ENCODE measurements around the gene BCS1L. TPM values are rescaled to one million over a fixed set of nuclear protein-coding genes. Genes with fewer than 3 reads are reported as not detected.

The BCS1L gene
- total and polyA plus RNA-seq, 2 of the 13 experiments (the other 11 are each of a cell fraction or from before 2014, with no cell fraction given) = 48.9 to 76.0 TPM

DNA sequence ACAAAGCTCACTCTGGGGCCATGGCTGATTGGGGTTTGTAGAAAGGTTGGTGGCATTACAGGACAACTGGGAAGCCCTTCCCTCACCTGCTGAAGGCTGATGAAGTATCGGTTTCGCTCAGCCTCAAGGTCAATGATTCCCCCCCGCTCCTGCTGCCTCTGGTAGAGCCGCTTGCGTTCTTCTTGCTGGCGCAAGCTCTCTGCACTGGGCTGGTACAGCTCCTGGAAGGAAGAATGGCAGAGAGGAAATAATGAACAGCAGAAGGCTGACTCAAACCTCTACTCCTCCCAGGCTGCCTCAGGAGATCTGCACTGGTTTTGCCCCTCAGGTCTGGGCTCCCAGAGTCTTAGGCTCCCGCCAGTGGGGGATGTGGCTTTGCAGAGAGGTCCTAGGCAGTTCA lies 5.2 kb downstream of the BCS1L start:
- BruUV-seq (replicated peaks) = no TSS peak
- Histone ChIP-seq H3K4me2 (ENCODE audit: low read depth, low read length) (no peak overlapping the region), H3K9ac (ENCODE audit: insufficient read depth, low read depth, low read length) (no peak overlapping the region), H4K20me1 (ENCODE audit: insufficient read depth, low read length) (no peaks in the 10 kb centered on the region), H3K4me3 (replicated peaks in 1 of 3; ENCODE audit: insufficient read depth in 1 of 3, low read depth in 2 of 3, low read length in 3 of 3) (no peak overlapping the region), H2AFZ (ENCODE audit: low read length) (no peak overlapping the region), H3K36me3 (replicated peaks in 1 of 2; ENCODE audit: control insufficient read depth in 1 of 2, insufficient read depth in 2 of 2, low read length in 2 of 2) (peaks cover 33 to 69% of the 10 kb centered on the region in 2 experiments), H3K79me2 (ENCODE audit: insufficient read depth, low read length) (peaks cover 12% of the 10 kb centered on the region), H3K4me1 (ENCODE audit: insufficient read depth, low read length) (peaks cover 11% of the 10 kb centered on the region), H3K9me3 (ENCODE audit: low read length) (no peaks in the 10 kb centered on the region), H3K27me3 (ENCODE audit: control insufficient read depth in 1 of 2, insufficient read depth in 2 of 2, low read length in 2 of 2) (no peaks in the 10 kb centered on the region; a peak in 1 of 5 replicates), H3K27ac (ENCODE audit: extremely low read length, insufficient read depth, low read length) (no peak overlapping the region)
- ChIA-PET CTCF (ENCODE audit: low intra/inter-chr PET ratio, low total read pairs) (no interaction called here), POLR2A (no interaction called here)
- intact Hi-C loops (cut with micrococcal nuclease; ENCODE audit: unreplicated experiment) = no loop called here
- 97% methylated on average over 7 of the region's 7 CpGs for WGBS (ENCODE audit: low lambda C conversion rate)
- FAIRE-seq (no peak), DNase-seq (ENCODE audit: low spot score) (no peak), ATAC-seq (no peak)
- in situ Hi-C loops (cut with HindIII; ENCODE audit: extremely low pct_ligation_motif_present, low pct_unique_long_range_greater_than_20kb) = no loop called here
- TF ChIP-seq ZIK1 (CRISPR knock-in tag; IDR thresholded peaks at IDR 0.05; ENCODE audit: borderline replicate concordance, low read depth) (no peak), MBD4 (IDR thresholded peaks at IDR 0.05; ENCODE audit: borderline replicate concordance, low read length) (no peak), TRIM24 (CRISPR knock-in tag; IDR thresholded peaks at IDR 0.05) (no peak), ZBTB38 (CRISPR knock-in tag; IDR thresholded peaks at IDR 0.05) (no peak), AHR (CRISPR knock-in tag; IDR thresholded peaks at IDR 0.05) (no peak), ZNF766 (CRISPR knock-in tag; IDR thresholded peaks at IDR 0.05; ENCODE audit: borderline replicate concordance) (no peak)
- TF ChIP-seq, protein P1, sequence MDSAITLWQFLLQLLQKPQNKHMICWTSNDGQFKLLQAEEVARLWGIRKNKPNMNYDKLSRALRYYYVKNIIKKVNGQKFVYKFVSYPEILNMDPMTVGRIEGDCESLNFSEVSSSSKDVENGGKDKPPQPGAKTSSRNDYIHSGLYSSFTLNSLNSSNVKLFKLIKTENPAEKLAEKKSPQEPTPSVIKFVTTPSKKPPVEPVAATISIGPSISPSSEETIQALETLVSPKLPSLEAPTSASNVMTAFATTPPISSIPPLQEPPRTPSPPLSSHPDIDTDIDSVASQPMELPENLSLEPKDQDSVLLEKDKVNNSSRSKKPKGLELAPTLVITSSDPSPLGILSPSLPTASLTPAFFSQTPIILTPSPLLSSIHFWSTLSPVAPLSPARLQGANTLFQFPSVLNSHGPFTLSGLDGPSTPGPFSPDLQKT (CRISPR knock-in tag; IDR thresholded peaks at IDR 0.05; ENCODE audit: borderline replicate concordance) = no peak

DNA sequence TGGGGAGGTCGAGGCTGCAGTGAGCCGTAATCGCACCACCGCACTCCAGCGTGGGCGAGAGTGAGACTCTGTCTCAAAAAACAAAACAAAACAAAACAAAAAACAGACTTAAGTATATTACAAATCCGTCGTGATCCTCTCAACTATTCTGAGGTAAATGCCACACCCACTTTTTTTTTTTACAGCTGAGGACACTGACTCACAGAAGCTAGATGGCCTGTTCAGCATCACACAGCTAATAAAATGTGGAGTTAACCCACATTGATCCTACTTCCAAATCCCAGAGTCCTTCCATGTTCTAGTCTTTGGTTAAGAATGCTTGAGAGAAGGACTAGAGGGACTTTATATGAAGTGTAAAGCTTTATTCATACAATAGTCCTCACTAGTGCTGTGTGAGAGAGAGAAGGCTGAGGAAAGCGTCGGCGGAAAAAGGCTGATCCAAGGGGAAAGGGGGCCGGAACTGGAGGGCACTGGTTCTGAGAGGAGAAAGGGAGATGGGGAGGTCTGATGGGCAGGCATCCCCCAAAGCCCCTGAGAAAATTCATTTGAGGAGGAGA lies 11.7 kb downstream of the BCS1L start:
- Histone ChIP-seq H3K27ac (ENCODE audit: extremely low read length, insufficient read depth, low read length) (peak overlapping the region; percentile 63), H3K4me3 (replicated peaks in 1 of 3; ENCODE audit: insufficient read depth in 1 of 3, low read depth in 2 of 3, low read length in 3 of 3) (peak overlapping the region; percentile 80 to 99 (median 98)), H3K4me1 (ENCODE audit: insufficient read depth, low read length) (peaks cover 18% of the 10 kb centered on the region), H3K9ac (ENCODE audit: insufficient read depth, low read depth, low read length) (peak overlapping the region; percentile 78), H3K79me2 (ENCODE audit: insufficient read depth, low read length) (peaks cover 15% of the 10 kb centered on the region), H3K36me3 (replicated peaks in 1 of 2; ENCODE audit: control insufficient read depth in 1 of 2, insufficient read depth in 2 of 2, low read length in 2 of 2) (peaks cover 8 to 27% of the 10 kb centered on the region in 2 experiments), H3K27me3 (ENCODE audit: control insufficient read depth in 1 of 2, insufficient read depth in 2 of 2, low read length in 2 of 2) (no peaks in the 10 kb centered on the region; a peak in 1 of 5 replicates), H4K20me1 (ENCODE audit: insufficient read depth, low read length) (no peaks in the 10 kb centered on the region), H2AFZ (ENCODE audit: low read length) (no peak overlapping the region), H3K4me2 (ENCODE audit: low read depth, low read length) (peak overlapping the region; percentile 92), H3K9me3 (ENCODE audit: low read length) (no peaks in the 10 kb centered on the region)
- ATAC-seq (peak; percentile 39), FAIRE-seq (no peak), DNase-seq (ENCODE audit: low spot score) (no peak)
- no TSS peak for BruUV-seq (replicated peaks)
- intact Hi-C loops (cut with micrococcal nuclease; ENCODE audit: unreplicated experiment) = no loop called here
- in situ Hi-C loops (cut with HindIII; ENCODE audit: extremely low pct_ligation_motif_present, low pct_unique_long_range_greater_than_20kb) = no loop called here
- 28% methylated on average over 12 of the region's 12 CpGs for WGBS (ENCODE audit: low lambda C conversion rate)
- no peak for TF ChIP-seq SIX4 (CRISPR knock-in tag; IDR thresholded peaks at IDR 0.05)
- TF ChIP-seq, protein P2, sequence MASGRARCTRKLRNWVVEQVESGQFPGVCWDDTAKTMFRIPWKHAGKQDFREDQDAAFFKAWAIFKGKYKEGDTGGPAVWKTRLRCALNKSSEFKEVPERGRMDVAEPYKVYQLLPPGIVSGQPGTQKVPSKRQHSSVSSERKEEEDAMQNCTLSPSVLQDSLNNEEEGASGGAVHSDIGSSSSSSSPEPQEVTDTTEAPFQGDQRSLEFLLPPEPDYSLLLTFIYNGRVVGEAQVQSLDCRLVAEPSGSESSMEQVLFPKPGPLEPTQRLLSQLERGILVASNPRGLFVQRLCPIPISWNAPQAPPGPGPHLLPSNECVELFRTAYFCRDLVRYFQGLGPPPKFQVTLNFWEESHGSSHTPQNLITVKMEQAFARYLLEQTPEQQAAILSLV (CRISPR knock-in tag; IDR thresholded peaks at IDR 0.05; ENCODE audit: borderline replicate concordance) = 0 out of 2 replicates have a peak, but pooled peaks have one; percentile 64
- 0 out of 2 replicates have a peak, but pooled peaks have one; percentile 17 for TF ChIP-seq ZNF747 (CRISPR knock-in tag; IDR thresholded peaks at IDR 0.05; ENCODE audit: borderline replicate concordance)
- TF ChIP-seq, protein P3, sequence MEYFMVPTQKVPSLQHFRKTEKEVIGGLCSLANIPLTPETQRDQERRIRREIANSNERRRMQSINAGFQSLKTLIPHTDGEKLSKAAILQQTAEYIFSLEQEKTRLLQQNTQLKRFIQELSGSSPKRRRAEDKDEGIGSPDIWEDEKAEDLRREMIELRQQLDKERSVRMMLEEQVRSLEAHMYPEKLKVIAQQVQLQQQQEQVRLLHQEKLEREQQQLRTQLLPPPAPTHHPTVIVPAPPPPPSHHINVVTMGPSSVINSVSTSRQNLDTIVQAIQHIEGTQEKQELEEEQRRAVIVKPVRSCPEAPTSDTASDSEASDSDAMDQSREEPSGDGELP (IDR thresholded peaks at IDR 0.05; ENCODE audit: borderline replicate concordance, low read depth) = peak; percentile 24; the same call in 1 of the 2 replicates
- TF ChIP-seq NFKBIZ (CRISPR knock-in tag; IDR thresholded peaks at IDR 0.05) = no peak
- 0 out of 2 replicates have a peak, but pooled peaks have one; percentile 26 for TF ChIP-seq RARG (CRISPR knock-in tag; IDR thresholded peaks at IDR 0.05; ENCODE audit: low read depth)
- 0 out of 2 replicates have a peak, but pooled peaks have one; percentile 17 for TF ChIP-seq SPEN (CRISPR knock-in tag; IDR thresholded peaks at IDR 0.05; ENCODE audit: low read depth)
- POLR2A ChIA-PET = interaction anchor here (0.6 to 7.3 kb wide), 10 partner anchors 8 to 111 kb away, joined by 3 to 130 read pairs (median 4); partner anchors contain the start of genes BCS1L, CYP27A1, TTLL4 and ZNF142
- CTCF ChIA-PET (ENCODE audit: low intra/inter-chr PET ratio, low total read pairs) = no interaction called here

Data from HepG2 (cell line).